ENCODE measurements around the gene MTA1. TPM values are rescaled to one million over a fixed set of nuclear protein-coding genes. Genes with fewer than 3 reads are reported as not detected.

Gene MTA1
- total RNA-seq, 3 donors from 2014 or later, result 154 to 166 (median 154) TPM

GRCh38 chr14:105420974-105421674 lies 1.5 kb downstream of the MTA1 start:
- H3K4me1 Mint-ChIP-seq (ENCODE audit: low read depth), result peaks cover 27% of the 10 kb centered on the region
- no peak for DNase-seq
- H3K9me3 Mint-ChIP-seq, result no peaks in the 10 kb centered on the region
- H3K4me3 Mint-ChIP-seq, result peak overlapping the region; percentile 90
- no peaks in the 10 kb centered on the region for H3K27me3 Mint-ChIP-seq (ENCODE audit: low read depth)
- peaks cover 2% of the 10 kb centered on the region for H3K36me3 Mint-ChIP-seq (ENCODE audit: insufficient read depth)
- ATAC-seq, result no peak

GRCh38 chr14:105421723-105422615 lies 2.3 kb downstream of the MTA1 start:
- H3K36me3 Mint-ChIP-seq (ENCODE audit: insufficient read depth), result peaks cover 5% of the 10 kb centered on the region
- H3K9me3 Mint-ChIP-seq, result no peaks in the 10 kb centered on the region
- H3K4me3 Mint-ChIP-seq, result peak overlapping the region; percentile 90
- H3K27me3 Mint-ChIP-seq (ENCODE audit: low read depth), result no peaks in the 10 kb centered on the region
- peaks cover 30% of the 10 kb centered on the region for H3K4me1 Mint-ChIP-seq (ENCODE audit: low read depth)
- ATAC-seq (no peak), DNase-seq (no peak)

DNA sequence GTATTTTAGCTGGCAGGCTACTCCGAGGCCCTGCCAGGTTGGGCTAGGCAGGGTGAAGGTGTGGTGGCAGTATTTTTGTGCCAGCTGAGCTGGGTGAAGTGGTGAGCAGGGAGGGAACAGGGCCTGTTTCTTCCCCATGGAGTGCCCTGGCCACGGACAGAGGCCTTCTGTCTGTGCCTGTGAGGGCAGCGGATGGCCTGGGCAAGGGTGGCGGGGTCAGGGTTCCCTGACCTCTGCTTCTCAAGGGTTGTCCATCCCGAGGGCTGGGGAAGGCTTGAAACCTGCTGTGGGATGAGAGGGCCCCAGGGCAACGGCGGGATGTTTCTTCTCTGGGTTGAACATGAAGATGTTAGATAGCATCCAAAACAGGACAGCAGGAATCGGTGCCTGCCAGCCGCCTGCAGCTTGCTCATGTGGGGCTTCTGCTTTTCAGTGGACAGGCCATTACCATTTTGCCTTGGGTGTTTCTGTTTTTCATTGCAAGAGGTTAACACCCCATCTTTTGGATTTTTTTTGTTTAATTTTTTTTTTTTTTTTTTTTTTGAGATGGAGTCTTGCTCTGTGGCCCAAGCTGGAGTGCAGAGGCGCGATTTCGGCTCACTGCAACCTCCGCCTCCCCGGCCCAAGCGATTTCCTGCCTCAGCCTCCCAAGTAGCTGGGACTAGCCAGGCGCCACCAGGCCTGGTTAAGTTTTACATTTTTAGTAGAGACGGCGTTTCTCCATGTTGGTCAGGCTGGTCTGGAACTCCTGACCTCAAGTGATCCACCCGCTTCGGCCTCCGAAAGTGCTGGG lies 3.3 kb downstream of the MTA1 start:
- Mint-ChIP-seq H3K9me3 (no peaks in the 10 kb centered on the region), H3K27me3 (ENCODE audit: low read depth) (no peaks in the 10 kb centered on the region), H3K36me3 (ENCODE audit: insufficient read depth) (peaks cover 8% of the 10 kb centered on the region), H3K4me1 (ENCODE audit: low read depth) (peaks cover 33% of the 10 kb centered on the region), H3K4me3 (peak overlapping the region; percentile 40)
- DNase-seq (no peak), ATAC-seq (no peak)

- Mint-ChIP-seq H3K9me3 (no peaks in the 10 kb centered on the region), H3K27me3 (ENCODE audit: low read depth) (no peaks in the 10 kb centered on the region), H3K36me3 (ENCODE audit: insufficient read depth) (peaks cover 8% of the 10 kb centered on the region), H3K4me1 (ENCODE audit: low read depth) (peaks cover 35% of the 10 kb centered on the region), H3K4me3 (no peak overlapping the region)
- ATAC-seq (no peak), DNase-seq (no peak)
These were observed 4.0 kb downstream of the MTA1 start for GRCh38 chr14:105423488-105424195.

GRCh38 chr14:105424861-105425260 lies 5.2 kb downstream of the MTA1 start:
- Mint-ChIP-seq H3K4me1 (ENCODE audit: low read depth) (peaks cover 29% of the 10 kb centered on the region), H3K36me3 (ENCODE audit: insufficient read depth) (peaks cover 8% of the 10 kb centered on the region), H3K27me3 (ENCODE audit: low read depth) (no peaks in the 10 kb centered on the region)

GRCh38 chr14:105425823-105426247 lies 6.2 kb downstream of the MTA1 start:
- Mint-ChIP-seq H3K27me3 (ENCODE audit: low read depth) (no peaks in the 10 kb centered on the region), H3K4me3 (no peak overlapping the region), H3K36me3 (ENCODE audit: insufficient read depth) (peaks cover 12% of the 10 kb centered on the region), H3K4me1 (ENCODE audit: low read depth) (peaks cover 29% of the 10 kb centered on the region), H3K9me3 (no peaks in the 10 kb centered on the region)
- DNase-seq, result no peak
- no peak for ATAC-seq

More at GRCh38 chr14:105424861-105425260, 5.2 kb downstream of the MTA1 start:
- no peak for DNase-seq
- no peak for ATAC-seq
- Mint-ChIP-seq H3K4me3 (no peak overlapping the region), H3K9me3 (no peaks in the 10 kb centered on the region)

DNA sequence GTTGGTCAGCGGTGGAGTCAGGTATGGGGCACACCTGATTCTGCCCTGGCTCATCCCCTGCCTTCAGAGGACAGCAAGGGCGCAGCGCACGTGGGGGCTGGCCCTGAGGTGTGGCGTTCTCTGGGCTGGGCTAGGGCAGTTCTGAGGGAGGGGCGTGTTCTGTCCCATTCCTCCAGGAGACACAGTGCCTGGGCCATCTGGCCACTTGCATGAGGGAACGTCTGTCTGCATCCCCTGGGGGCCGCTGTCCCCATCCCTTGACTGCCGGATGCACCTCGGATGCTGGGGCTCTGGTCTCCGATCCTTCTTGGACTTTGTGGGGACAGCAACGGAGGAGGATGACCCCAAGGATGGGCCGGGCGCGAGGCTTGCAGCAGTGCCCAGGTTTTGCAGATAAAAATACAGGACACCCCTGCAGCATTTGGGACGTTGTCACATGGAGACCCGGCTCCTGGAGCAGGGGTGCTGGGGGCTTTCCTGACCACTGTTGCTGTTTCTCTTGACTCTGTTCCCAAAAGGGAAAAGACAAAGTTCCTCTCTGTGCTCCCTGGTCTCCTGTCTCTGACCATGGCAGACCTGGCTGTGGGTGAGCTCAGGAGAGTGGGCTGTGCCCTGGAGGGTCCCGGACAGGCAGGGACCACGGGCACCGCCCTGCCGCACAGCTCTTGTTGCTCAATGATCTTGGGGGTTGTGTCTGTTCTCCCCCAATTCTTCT lies 6.9 kb downstream of the MTA1 start:
- no peak for DNase-seq
- no peak for ATAC-seq
- H3K4me1 Mint-ChIP-seq (ENCODE audit: low read depth), result peaks cover 25% of the 10 kb centered on the region
- H3K9me3 Mint-ChIP-seq, result no peaks in the 10 kb centered on the region
- no peaks in the 10 kb centered on the region for H3K27me3 Mint-ChIP-seq (ENCODE audit: low read depth)
- H3K36me3 Mint-ChIP-seq (ENCODE audit: insufficient read depth), result peaks cover 18% of the 10 kb centered on the region
- H3K4me3 Mint-ChIP-seq, result no peak overlapping the region

DNA sequence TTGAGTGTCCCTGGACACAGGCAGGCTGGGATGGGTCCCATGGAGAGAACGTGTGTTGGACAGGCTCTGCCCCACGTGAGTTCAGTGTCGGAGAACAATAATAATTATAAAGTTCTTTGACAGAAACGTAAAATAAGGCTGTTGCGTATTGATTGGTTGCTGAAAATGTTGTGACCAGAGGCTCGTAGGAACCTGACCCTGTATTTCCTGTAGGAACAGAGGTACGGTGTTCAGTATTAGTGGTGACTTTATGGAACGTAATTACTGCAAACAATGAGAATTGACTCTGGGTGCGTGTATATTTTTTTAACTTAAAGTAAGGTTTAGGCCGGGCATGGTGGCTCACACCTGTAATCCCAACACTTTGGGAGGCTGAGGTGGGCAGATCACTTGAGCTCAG lies 7.8 kb downstream of the MTA1 start:
- Mint-ChIP-seq H3K9me3 (no peaks in the 10 kb centered on the region), H3K4me1 (ENCODE audit: low read depth) (peaks cover 17% of the 10 kb centered on the region), H3K36me3 (ENCODE audit: insufficient read depth) (peaks cover 18% of the 10 kb centered on the region), H3K27me3 (ENCODE audit: low read depth) (no peaks in the 10 kb centered on the region), H3K4me3 (no peak overlapping the region)
- ATAC-seq (no peak), DNase-seq (no peak)

GRCh38 chr14:105427936-105428485 lies 8.4 kb downstream of the MTA1 start:
- H3K4me3 Mint-ChIP-seq, result no peak overlapping the region
- ATAC-seq (no peak), DNase-seq (no peak)
- H3K4me1 Mint-ChIP-seq (ENCODE audit: low read depth), result peaks cover 12% of the 10 kb centered on the region
- H3K9me3 Mint-ChIP-seq, result no peaks in the 10 kb centered on the region
- H3K27me3 Mint-ChIP-seq (ENCODE audit: low read depth), result no peaks in the 10 kb centered on the region
- H3K36me3 Mint-ChIP-seq (ENCODE audit: insufficient read depth), result peaks cover 18% of the 10 kb centered on the region

DNA sequence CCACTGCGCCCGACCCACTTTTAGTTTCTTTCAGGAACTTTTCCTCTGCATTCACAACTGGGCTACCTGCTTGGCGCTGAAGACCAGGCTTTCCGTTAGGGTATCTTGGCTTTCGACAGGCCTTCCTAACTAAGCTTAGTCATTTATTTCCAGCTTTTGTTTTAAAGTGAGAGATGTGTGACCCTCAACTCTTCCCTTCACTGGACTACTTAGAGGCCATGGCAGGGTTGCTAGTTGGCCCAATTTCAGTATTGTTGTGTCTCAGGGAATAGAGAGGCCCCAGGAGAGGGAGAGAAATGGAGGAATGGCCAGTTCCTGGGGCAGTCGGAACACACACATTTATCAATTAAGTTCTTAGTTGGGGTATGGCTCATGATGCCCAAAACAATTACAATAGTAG lies 10.4 kb downstream of the MTA1 start:
- H3K36me3 Mint-ChIP-seq (ENCODE audit: insufficient read depth), result peaks cover 18% of the 10 kb centered on the region
- peaks cover 13% of the 10 kb centered on the region for H3K4me1 Mint-ChIP-seq (ENCODE audit: low read depth)
- DNase-seq (no peak), ATAC-seq (no peak)
- no peaks in the 10 kb centered on the region for H3K27me3 Mint-ChIP-seq (ENCODE audit: low read depth)
- no peaks in the 10 kb centered on the region for H3K9me3 Mint-ChIP-seq
- H3K4me3 Mint-ChIP-seq, result no peak overlapping the region

GRCh38 chr14:105430565-105430964 lies 10.9 kb downstream of the MTA1 start:
- Mint-ChIP-seq H3K9me3 (no peaks in the 10 kb centered on the region), H3K27me3 (ENCODE audit: low read depth) (no peaks in the 10 kb centered on the region), H3K4me1 (ENCODE audit: low read depth) (peaks cover 15% of the 10 kb centered on the region), H3K4me3 (no peak overlapping the region), H3K36me3 (ENCODE audit: insufficient read depth) (peaks cover 18% of the 10 kb centered on the region)
- DNase-seq (no peak), ATAC-seq (no peak)

- H3K4me3 Mint-ChIP-seq, result no peak overlapping the region
- no peak for DNase-seq
- ATAC-seq, result no peak
- peaks cover 15% of the 10 kb centered on the region for H3K4me1 Mint-ChIP-seq (ENCODE audit: low read depth)
- peaks cover 15% of the 10 kb centered on the region for H3K36me3 Mint-ChIP-seq (ENCODE audit: insufficient read depth)
- H3K27me3 Mint-ChIP-seq (ENCODE audit: low read depth), result no peaks in the 10 kb centered on the region
- H3K9me3 Mint-ChIP-seq, result no peaks in the 10 kb centered on the region
These were observed 11.6 kb downstream of the MTA1 start for GRCh38 chr14:105431256-105431655.

- H3K27me3 Mint-ChIP-seq (ENCODE audit: low read depth), result no peaks in the 10 kb centered on the region
These were observed 13.0 kb downstream of the MTA1 start for GRCh38 chr14:105432657-105433056.

More at GRCh38 chr14:105432657-105433056, 13.0 kb downstream of the MTA1 start:
- Mint-ChIP-seq H3K4me1 (ENCODE audit: low read depth) (peaks cover 10% of the 10 kb centered on the region), H3K9me3 (no peaks in the 10 kb centered on the region), H3K36me3 (ENCODE audit: insufficient read depth) (peaks cover 10% of the 10 kb centered on the region), H3K4me3 (no peak overlapping the region)
- DNase-seq (no peak), ATAC-seq (no peak)
